GM18511 (cell line): ENCODE results near the gene KIF18B.

Experiments
- ATAC-seq: cut with Tn5 transposase; IDR thresholded peaks from one replicate; pipeline ENCODE4 v1.9.1; 2021; ENCODE audit warnings: mild to moderate bottlenecking, moderate library complexity; ENCODE audit not compliant: unreplicated experiment

The KIF18B gene

GRCh38 chr17:44947461-44948314 lies at the start of gene KIF18B:
TSS of gene KIF18B (minus strand) at chr17:44947773. CDS start at chr17:44936344, 11,429 bp downstream.
- peak; percentile 95 for ATAC-seq

DNA sequence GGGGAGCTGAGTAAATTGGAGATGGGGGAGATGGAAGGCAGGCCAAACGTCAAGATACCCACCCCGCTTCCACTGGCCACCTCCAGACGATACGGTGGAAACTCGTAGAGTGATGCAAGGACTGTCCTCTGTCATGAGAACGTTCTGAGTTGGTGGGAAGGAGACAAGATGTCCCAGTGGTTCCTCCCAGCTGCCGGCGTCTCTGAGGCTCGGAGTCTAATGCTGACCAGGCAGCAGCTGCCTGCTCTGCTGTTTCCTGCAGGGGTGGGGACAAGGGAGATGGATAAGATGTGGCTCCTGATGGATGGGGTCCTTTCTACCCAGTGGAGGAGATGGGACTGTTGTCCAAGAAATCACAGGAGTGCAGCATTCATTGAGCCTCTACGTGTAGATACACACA lies 48.7 kb upstream of the KIF18B start:
- ATAC-seq, result no peak

DNA sequence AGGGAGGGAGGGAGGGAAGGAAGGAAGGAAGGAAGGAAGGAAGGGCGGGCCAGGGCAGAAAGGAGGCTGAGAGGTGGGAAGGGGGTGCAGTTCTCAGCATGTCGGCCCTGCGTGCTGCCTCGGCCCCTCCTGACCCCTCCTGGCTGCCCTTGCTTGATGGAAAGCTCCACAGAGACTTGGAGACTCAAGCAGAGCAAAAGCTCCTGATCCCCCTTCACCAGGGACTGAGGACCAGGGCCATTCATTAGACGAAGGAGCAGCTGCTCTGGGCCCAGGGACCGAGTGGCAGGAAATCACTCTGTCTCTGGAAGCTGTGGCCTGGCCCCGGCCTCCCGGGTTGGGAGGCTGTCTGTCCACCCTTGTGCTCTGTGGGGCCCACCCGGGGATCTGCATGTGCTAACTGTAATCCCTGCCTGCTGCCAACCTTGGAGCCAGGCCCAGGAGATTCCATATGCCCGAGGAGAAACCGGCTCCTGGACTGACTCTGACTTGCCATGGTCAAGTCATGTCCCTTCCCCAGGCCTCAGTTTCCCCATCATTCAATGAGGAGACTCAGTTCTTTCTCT lies 47.9 kb upstream of the KIF18B start:
- no peak for ATAC-seq

- no peak for ATAC-seq
Measured at GRCh38 chr17:44992242-44992939, 44.8 kb upstream of the KIF18B start.

DNA sequence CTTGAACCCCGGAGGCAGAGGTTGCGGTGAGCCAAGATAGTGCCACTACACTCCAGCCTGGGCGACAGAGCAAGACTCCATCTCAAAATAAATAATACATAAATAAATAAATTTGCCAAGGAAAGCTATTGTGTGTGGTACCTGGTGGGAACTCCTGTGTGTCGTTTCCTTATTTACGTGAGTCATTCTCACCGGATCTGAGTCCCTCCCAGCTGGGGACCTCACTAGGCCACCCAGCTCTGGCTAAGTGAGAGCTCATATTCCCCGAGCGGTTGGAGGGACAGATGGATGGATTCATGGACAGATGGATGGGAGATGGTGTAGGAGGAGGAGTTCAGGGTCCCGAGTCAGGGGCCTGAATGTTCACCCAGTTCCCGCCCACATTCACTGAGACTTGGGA lies 43.4 kb upstream of the KIF18B start:
- no peak for ATAC-seq

GRCh38 chr17:44989552-44990138 lies 42.1 kb upstream of the KIF18B start:
- no peak for ATAC-seq

- no peak for ATAC-seq
Measured at GRCh38 chr17:44988044-44988942, 40.7 kb upstream of the KIF18B start.

DNA sequence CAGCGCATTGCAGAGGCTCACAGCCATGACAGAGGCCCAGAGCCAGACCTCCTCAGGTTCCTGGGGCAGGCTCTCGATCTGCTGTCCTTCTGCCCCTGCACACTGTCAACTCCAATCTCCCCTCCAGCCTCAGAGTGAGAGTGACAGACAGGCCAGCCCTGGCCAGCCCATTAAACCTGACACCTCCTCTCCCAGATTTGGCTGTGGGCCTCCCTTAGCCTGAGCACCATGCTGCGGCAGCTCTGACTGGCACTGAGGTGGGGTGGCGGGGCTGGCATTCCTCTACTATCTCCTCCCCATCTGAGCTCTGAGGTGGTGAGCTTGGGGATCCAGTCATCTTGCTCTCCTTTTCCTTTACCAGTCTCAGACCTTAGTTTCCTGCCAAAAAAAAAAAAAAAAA lies 36.0 kb upstream of the KIF18B start:
- no peak for ATAC-seq

DNA sequence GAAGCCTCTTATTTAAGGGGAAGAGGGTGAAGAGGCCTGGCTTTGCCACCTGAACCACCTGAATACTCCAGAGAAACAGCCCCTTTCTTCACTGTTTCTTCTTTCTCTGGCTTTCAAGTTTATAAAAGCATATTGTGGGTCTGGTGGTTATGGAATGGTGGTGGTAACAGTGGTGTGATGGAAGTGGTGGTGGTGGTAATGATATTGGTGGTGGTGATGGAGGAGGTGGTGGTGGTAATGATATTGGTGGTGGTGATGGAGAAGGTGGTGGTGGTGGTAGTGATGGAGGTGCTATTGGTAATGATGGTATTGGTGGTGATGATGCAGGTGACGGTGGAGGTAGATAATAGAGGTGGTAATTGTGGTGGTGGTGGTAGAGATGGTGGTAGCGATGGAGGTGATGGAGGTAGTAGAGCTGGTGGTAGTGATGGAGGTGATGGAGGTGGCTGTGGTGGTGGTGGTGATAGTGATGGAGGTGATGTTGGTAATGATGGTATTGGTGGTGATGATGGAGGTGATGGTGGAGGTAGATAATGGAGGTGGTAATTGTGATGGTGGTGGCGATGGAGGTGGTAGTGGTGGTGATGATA lies 34.6 kb upstream of the KIF18B start:
- no peak for ATAC-seq

GRCh38 chr17:44981221-44981968 lies 33.8 kb upstream of the KIF18B start:
- no peak for ATAC-seq

DNA sequence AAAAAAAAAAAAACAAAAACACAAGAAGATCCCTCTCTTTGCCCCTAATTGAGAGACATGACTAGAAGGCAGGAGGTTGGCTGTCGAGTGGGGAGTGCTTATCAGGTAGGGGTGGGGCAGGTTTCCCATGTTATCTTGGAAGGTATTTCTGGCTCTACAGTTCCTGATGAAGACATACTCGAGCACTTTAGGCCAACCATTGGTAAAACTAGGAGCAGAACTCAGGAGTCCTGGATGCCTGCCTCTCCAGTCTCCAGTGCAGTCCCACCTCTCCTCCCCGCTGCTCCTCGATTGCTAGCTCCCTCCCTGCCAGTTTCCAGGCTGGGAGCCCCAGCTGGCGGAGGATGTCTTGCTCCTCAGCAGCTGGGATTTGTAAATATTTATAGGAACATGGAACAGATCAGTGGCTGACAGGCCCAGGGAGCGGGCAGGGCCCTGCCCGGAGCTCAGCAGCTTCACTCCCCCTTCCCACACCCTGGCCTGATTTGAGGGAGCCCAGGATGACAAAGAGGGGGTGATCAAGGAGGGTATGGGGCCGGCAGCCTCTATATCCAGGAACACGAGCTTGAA lies 31.9 kb upstream of the KIF18B start:
- ATAC-seq, result no peak

DNA sequence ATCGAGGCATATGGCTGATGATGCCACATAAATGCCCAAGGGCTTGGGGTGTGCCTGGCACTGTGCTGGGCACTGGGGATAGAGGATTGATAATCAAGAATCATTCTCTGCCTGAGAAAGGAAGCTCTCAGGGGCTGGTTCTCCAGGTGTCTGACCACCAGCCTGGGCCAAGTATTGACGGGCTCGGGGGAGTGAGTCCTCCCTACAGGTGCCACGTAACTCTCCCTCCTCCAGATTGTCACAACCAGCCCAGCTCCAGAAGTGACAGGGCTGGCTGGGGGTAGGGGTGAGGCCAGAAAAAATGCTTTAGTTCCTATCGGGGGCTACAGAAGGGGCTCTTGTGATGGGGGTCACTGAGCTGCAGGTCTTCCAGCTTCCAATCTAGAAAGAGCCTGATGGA lies 31.2 kb upstream of the KIF18B start:
- ATAC-seq, result no peak

DNA sequence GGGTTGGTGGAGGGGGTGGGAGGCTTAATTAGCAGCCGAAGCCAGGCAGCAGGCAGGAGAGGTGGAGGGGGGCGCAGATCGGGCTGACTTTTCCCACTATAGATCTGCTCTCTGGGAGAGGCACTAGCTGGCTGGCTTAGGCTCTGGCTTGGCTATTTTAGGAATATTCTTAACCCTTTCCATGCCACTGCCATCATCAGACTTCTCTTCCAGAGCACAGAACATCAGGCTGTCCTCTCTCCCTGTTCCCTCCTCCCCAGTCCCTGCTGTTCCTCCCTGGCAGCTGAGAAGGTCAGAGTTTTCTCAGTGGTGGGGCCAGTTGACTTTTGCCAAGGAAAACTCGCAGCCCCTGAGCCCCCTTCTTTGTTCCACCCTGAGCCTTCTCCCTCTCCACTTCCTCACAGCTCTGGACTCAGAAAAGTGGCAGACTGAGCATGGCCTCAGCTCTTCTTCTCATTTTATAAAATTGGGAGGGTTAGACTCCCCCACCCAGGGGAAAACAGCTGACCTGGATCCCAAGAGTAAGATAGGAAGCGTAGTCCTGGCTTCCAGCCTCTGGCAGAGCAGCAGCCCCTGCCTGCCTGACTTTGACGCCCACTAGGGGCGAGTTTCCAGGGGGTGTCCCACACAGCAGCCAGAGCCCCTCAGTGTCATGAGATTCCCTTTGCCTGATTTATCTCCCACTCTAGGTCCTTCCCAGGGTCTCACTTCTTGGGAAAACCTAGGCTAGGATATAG lies 30.4 kb upstream of the KIF18B start:
- ATAC-seq, result no peak

DNA sequence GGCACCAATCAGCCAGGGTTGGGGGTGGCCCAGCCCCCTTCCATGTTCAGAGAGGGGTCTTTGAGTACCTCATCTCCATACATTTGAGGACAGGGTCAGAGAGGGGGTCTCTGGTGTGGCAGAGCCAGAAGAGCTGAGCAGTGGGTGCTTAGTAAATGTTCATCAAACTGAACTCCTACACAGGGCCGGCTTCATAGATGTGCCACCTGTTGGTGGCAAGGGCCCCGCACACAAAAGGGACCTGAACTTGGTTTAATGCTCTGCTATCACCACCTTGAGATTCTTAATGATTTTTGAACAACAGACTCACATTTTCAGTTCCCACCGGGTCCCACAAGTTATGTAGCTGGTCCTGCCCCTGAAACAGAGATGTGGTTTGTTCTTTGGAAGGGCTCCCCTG lies 29.5 kb upstream of the KIF18B start:
- ATAC-seq, result no peak

DNA sequence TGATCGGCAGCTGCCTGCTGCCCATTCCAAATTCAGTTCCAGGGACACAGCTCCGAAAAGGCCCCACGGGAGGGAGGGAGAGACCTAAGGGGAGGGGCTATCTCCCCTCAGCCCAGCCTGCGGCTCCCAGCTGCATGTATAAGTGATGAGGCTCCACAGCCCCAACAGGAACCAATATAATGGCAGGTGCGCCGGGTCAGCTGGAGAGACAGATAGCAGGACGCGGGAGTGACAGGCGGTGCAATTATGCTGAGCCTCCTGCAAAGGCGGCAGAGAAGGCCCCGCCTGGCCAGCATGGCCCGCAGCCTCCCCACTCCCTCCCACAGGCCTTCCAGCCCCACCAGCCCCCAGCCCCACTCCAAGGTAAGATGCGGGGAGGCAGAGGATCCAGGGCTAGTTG lies 28.6 kb upstream of the KIF18B start:
- no peak for ATAC-seq

GRCh38 chr17:44972953-44973352 lies 25.4 kb upstream of the KIF18B start:
- no peak for ATAC-seq

GRCh38 chr17:44971776-44972483 lies 24.4 kb upstream of the KIF18B start:
- no peak for ATAC-seq
